ENCODE measurements around the gene NEK6. TPM values are rescaled to one million over a fixed set of nuclear protein-coding genes. Genes with fewer than 3 reads are reported as not detected.

NEK6 gene
- total RNA-seq, 4 donors from 2014 or later: 2.0 to 15.3 (median 7.3) TPM

DNA sequence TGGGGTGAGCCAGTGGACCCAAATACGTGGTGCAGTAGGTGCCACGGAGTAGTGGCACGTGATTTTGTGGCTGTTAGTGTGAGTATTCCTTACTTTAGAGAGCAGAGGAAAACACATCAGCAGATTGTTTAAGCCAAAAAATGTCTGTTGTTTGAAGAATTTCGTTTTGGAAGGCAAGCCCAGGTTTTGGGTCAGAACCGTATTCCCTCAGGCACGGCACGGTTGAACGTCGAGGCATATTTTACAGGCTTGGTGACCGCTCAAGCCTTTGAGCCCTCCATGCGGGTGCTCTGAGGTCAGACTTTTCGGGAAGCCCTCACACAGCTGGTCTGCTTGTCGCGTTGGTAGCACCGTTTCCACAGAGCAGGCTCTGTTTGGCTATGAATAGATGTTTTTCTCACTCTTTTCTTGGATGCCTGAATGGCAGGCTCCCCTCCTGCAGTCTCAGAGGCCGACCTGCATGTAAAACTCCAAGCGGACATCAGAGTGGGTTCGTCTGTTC lies 27.2 kb downstream of the NEK6 start:
- no peak for DNase-seq
- intact Hi-C loops (cut with DNase I): no loop called here
- peaks cover 15 to 81% (median 67%) of the 10 kb centered on the region in 3 donors for H3K4me1 ChIP-seq

DNA sequence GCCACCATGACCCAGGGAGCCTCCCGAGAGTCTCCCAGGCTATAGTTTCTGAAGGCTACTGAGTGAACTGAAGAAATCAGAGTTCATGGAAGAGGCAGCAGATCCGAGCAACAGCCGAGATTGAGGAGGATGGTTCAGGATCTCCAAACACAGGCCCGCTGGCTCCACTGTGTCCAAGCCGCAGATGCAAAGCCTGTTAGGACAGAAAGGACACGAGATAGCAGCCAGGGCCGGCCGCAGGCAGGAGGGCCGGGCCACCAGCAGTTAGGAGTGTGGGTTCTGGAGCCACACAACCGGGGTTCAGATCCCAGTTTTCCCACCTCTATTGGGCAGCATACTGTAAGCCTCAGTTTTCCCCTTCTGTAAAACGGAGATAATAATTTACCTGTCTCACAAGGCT lies 27.7 kb downstream of the NEK6 start:
- 65 to 86% methylated on average over 7 to 11 of the region's 11 CpGs for WGBS, 2 donors

More for the DNA sequence above, 27.2 kb downstream of the NEK6 start:
- no peaks in the 10 kb centered on the region for H3K27me3 ChIP-seq
- H3K4me3 ChIP-seq: no peak overlapping the region
- H3K27ac ChIP-seq: peak overlapping the region; percentile 68 to 93 (median 80)
- TF ChIP-seq, protein P1, sequence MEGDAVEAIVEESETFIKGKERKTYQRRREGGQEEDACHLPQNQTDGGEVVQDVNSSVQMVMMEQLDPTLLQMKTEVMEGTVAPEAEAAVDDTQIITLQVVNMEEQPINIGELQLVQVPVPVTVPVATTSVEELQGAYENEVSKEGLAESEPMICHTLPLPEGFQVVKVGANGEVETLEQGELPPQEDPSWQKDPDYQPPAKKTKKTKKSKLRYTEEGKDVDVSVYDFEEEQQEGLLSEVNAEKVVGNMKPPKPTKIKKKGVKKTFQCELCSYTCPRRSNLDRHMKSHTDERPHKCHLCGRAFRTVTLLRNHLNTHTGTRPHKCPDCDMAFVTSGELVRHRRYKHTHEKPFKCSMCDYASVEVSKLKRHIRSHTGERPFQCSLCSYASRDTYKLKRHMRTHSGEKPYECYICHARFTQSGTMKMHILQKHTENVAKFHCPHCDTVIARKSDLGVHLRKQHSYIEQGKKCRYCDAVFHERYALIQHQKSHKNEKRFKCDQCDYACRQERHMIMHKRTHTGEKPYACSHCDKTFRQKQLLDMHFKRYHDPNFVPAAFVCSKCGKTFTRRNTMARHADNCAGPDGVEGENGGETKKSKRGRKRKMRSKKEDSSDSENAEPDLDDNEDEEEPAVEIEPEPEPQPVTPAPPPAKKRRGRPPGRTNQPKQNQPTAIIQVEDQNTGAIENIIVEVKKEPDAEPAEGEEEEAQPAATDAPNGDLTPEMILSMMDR (IDR thresholded peaks at IDR 0.05): no peak
- no peak for TF ChIP-seq POLR2A (IDR thresholded peaks at IDR 0.05)
- no peaks in the 10 kb centered on the region for H3K36me3 ChIP-seq
- no peaks in the 10 kb centered on the region for H3K9me3 ChIP-seq
- WGBS, 2 donors: 62 to 69% methylated on average over 12 to 17 of the region's 18 CpGs

DNA sequence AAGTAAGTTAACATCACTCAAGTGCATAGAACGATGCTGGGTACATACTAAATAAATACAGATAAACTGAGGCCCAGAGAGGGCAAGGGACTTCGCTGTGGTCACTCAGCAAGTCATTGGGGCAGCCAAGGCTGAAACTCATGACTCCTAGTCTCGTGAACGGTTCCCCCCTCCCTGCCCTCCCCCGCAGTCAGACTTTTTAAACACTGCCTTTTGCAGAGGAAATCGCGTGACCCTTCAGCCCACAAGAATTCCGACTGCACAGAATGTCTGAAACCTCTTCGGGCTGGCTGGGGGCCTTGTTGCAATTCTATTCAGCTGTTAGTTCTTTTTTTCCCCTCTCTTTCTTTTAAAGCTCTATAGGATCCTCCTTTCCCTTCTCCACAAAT lies 28.1 kb downstream of the NEK6 start:
- Histone ChIP-seq H3K4me1 (peaks cover 15 to 81% (median 66%) of the 10 kb centered on the region in 3 donors), H3K9me3 (no peaks in the 10 kb centered on the region), H3K36me3 (no peaks in the 10 kb centered on the region), H3K4me3 (no peak overlapping the region), H3K27me3 (no peaks in the 10 kb centered on the region), H3K27ac (peak overlapping the region; percentile 68 to 93 (median 80))
- 36 to 41% methylated on average over 9 of the region's 9 CpGs for WGBS, 2 donors
- TF ChIP-seq, protein P1 (IDR thresholded peaks at IDR 0.05): no peak
- TF ChIP-seq POLR2A (IDR thresholded peaks at IDR 0.05): no peak
- no peak for DNase-seq
- intact Hi-C loops (cut with DNase I): no loop called here

More for the DNA sequence above, 27.7 kb downstream of the NEK6 start:
- H3K27ac ChIP-seq: peak overlapping the region; percentile 68 to 93 (median 80)
- H3K36me3 ChIP-seq: no peaks in the 10 kb centered on the region
- H3K9me3 ChIP-seq: no peaks in the 10 kb centered on the region
- peaks cover 15 to 81% (median 67%) of the 10 kb centered on the region in 3 donors for H3K4me1 ChIP-seq
- TF ChIP-seq, protein P1 (IDR thresholded peaks at IDR 0.05): no peak
- TF ChIP-seq POLR2A (IDR thresholded peaks at IDR 0.05): no peak
- no peaks in the 10 kb centered on the region for H3K27me3 ChIP-seq
- intact Hi-C loops (cut with DNase I): no loop called here
- no peak overlapping the region for H3K4me3 ChIP-seq
- DNase-seq: no peak

DNA sequence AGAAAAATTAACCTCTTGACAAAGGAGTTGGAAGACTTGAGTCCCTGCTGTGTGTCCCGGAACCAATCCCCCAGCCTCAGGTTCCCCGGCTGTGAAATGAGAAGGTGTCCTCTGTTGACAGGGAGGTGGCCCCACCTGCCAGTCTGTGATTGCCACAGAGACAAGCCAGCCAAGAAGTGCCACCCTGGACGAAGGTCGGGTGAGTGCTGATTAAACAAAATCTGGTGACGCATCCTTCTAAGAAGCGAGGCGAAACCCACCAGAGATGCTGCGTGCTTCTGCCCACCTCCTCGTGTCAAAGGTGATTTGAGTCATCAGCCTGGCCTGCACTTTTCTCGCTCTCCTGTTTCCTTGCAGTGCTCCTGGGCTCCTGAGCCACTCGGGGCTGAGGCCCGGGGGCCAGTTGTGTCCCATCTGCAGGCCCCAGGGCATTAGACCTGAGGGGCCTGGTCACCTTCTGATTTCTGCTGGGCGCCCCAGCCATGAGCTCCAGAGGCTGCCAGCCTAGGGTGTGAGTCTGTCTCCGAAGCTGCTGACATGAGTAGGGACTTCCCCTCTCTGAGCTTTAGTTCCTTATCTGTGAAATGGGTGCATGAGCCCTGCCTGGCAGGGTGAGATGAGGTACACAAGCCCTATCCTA lies 28.7 kb downstream of the NEK6 start:
- peaks cover 15 to 81% (median 64%) of the 10 kb centered on the region in 3 donors for H3K4me1 ChIP-seq
- peak overlapping the region; percentile 68 to 93 (median 80) for H3K27ac ChIP-seq
- 58 to 77% methylated on average over 6 to 10 of the region's 14 CpGs for WGBS, 2 donors
- H3K27me3 ChIP-seq: no peaks in the 10 kb centered on the region
- no peaks in the 10 kb centered on the region for H3K36me3 ChIP-seq
- no peak overlapping the region for H3K4me3 ChIP-seq
- intact Hi-C loops (cut with DNase I): no loop called here
- no peaks in the 10 kb centered on the region for H3K9me3 ChIP-seq
- TF ChIP-seq, protein P1 (IDR thresholded peaks at IDR 0.05): no peak
- no peak for TF ChIP-seq POLR2A (IDR thresholded peaks at IDR 0.05)
- DNase-seq: no peak

DNA sequence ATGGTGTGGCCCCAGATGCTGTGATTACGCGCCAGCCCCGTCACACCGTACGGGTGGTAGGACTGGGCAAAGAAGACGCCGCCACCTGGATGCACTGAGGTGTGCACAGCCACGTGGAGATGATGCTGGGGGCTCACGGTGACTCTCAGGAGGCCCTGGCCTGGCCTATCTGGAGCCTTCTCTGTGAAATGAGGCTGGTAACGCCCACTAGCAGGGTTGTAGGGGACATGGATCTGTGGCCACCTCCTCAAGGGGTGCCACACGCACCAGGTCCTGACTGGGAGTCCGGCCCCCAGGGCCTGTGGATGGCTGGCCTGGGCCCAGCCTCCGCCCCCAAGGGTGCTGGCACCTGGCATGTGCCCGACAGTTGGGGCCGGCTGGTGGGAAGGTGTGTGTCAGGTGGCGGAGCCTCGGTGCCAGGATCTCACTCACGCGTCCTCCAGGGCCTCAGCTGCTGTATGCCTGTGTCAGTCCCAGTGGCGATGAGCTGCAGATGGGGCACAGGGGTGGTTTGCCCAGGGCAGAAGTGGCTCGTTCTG lies 32.4 kb downstream of the NEK6 start:
- no peaks in the 10 kb centered on the region for H3K36me3 ChIP-seq
- no peak for DNase-seq
- peak overlapping the region in 3 of 4 donors; percentile 32 to 49 (median 34) for H3K27ac ChIP-seq
- no peaks in the 10 kb centered on the region for H3K9me3 ChIP-seq
- H3K4me3 ChIP-seq: no peak overlapping the region
- peaks cover 0 to 83% (median 49%) of the 10 kb centered on the region in 3 donors for H3K4me1 ChIP-seq
- WGBS, 2 donors: 80 to 88% methylated on average over 9 to 10 of the region's 21 CpGs
- intact Hi-C loops (cut with DNase I): no loop called here
- no peaks in the 10 kb centered on the region for H3K27me3 ChIP-seq
- TF ChIP-seq, protein P1 (IDR thresholded peaks at IDR 0.05): no peak
- no peak for TF ChIP-seq POLR2A (IDR thresholded peaks at IDR 0.05)

All from esophagus squamous epithelium (tissue), 5 donors.